HG02852 (cell line): ENCODE data around the gene NT5DC1.

ENCODE experiments used
- ATAC-seq: cut with Tn5 transposase; IDR thresholded peaks from one replicate; pipeline ENCODE4 v1.9.1; 2021; ENCODE audit warnings: mild to moderate bottlenecking, moderate library complexity; ENCODE audit not compliant: unreplicated experiment

NT5DC1 gene

DNA sequence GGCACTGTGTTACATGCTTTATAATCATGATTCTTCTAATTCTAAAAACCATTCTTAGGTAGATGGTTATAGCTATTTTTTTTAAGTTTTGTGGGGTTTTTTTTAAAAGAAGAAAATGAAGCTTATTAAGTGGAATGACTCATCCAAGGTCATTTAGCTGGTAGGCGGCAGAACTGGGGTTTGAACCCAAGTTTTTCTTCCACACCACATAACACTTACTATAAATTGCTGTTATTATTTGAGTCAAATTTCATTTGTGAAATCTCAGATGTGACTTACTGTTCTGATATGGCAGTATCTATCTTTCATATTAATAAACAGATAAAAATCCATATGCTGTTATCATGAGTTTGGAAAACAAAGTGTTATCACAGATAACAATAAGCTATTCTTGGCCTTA lies 35.7 kb downstream of the NT5DC1 start:
- ATAC-seq: no peak

- ATAC-seq: no peak
Observed at GRCh38 chr6:116136933-116137340, 36.3 kb downstream of the NT5DC1 start.

DNA sequence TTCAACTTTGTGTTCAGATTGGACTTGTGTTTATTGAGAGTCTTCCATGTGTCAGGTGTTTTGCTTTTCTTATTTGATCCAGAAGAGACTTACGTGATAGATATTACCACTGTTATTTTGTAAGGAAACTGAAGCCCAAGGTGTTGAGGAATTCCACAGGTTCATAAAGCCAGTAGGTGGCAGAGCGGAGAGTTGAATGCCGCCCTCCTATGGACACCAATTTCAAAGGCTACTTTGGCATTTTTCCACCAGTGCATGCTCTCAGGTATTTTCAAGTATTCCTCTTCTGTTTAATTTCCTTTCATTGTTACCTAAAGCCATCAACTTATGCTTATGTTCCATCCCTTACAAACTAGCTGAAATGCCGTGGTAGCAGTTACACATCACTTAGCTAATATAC lies 39.3 kb downstream of the NT5DC1 start:
- ATAC-seq: no peak

DNA sequence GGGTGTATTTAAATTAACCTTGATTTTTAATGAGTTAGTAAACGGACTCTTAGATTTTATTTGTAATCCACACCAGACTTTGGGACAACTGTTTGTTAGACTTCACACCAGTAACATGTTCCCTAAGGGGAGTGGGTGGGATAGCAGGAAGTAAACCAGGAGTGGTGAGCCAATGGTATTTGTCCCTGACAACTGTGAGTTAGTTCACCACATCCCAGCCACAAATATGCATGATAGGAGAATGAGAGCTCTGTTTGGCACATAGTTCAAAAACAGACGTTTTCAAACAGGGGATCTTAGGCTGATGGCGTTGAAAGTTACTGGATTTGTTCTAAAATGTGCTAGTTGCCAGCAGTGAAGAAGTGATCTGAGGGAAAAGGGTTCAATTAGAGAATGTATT lies 44.0 kb downstream of the NT5DC1 start:
- ATAC-seq: no peak

DNA sequence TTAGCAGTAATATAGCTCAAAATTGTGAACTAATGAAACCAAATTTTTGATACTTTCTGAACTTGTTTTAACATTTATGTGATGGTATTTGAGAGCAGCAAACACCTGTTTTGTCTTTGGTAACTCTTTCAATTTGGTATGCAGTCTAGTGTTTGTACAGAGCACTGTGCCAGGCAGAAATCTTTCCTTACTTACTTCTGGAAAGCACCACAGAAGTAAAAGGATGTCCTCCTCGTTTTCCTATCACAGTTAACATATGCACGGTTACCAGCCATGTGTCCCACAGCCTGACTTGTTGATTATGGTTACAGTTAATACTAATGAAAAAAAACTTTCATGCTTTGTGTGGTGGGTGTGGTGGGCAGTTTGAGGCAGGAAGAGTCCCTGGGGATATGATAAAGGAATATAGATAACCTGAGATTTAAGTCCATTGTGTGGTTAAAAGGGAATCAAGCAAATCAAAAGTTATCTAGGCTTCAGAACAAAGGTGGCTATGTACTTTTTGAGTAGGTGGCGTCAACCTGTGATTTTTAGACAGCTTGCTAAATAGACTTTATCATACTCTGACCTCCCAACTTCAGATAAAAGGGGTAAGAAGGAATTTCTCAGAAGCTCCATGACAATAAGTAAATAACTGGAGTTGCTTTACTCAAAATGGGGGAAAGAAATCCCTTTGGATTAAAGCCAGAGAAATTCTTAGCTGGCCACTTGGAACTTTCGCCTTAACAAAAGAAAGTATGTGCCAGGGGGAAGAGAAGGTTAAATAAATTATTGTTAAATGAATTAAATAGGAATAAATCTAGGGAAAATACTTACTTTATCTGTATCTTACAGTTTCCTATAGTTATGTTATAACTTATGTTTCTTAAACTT lies 45.4 kb downstream of the NT5DC1 start:
- no peak for ATAC-seq

DNA sequence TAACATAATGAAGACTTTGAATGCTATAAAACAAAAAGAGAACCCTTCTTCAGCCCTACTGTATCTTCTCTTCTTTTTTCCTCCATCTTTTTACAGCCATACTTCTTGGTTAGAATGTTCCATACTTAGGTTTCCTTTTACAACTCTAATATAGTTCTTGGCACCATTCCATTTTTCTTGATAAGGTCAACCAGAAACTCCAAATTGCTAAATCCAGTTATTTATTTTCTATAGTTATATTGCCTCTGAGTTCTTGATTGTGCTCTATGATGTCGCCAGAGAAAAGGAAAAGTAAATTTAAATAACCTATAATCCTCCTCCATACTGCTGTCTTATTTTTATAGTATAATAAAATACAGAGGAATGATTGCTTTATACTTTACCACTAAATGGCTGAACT lies 52.0 kb downstream of the NT5DC1 start:
- ATAC-seq: no peak

DNA sequence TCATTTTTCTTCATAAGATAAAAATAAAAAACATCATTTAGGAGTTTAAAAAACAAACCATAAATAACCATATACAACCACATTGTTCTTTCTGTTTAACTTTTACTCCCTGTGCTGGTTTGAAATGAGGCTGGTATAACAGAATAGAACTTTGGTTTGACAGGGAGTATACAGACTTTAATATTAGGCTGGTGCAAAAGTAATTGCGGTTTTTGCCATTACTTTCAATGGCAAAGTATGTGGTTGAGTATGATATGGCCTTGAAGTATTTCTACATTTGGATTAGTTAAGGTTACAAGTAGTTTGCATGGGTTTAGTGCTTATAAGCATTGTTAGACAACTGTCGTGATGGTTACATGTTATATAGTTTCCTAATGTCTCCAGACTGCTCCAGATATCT lies 54.2 kb downstream of the NT5DC1 start:
- ATAC-seq: no peak

GRCh38 chr6:116156405-116157326 lies 56.0 kb downstream of the NT5DC1 start:
- ATAC-seq: no peak

DNA sequence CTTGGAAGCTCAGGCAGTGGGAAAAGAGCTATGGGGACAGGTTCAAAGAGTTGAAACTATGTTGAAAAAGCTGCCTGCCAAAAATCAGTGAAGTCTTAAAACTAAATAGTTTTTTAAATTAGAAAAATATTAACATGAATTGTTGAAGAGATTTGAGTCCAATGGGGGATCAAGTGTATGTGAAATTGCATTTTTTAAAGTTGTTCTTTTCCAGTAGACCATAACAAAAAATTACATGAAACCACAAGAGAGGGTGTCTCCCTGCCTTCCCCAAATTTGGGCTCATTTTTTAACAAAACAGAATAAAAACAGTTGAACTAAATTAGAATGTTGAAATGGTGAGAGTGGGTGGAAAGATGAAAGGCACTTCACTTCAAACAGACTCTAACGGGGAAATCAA lies 56.7 kb downstream of the NT5DC1 start:
- no peak for ATAC-seq

DNA sequence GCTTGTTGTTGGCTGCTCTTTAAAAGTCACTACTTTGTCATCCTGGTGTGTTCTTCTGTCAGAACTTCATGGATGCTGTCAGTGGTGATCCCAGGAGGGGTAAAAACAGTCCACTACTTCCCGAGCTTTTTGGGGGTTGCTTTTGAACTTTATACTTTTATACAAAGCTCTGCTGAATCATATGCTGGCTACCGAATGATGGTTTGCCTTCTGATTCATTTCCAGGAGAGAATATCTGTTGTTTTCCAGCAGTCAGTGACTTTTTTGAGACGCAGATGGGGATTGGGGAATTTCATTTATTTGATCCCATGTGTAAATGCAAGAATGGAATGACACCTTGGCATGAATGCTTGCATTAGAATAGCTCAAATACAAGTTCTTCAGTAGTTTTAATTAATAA lies 58.0 kb downstream of the NT5DC1 start:
- ATAC-seq: no peak

GRCh38 chr6:116159782-116160524 lies 59.3 kb downstream of the NT5DC1 start:
- ATAC-seq: no peak

DNA sequence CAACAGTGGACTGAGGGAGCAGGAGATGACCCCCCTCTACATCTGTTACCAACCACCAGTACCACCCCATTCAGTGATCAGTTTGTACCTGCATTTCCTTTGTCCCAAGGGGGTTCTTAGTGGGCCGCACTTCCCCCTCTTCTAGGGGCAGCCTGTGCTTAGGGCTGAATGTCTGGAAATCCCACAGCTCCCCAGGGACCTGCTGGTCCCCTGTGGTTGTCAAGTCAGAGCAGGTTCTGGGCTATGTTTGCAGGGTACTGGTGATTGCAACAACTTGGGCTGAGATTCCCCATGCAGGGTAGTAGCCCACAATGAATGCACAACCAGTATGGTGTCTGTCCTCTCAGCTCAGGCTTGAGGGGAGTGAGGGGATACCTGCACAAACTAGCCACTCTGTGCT lies 64.9 kb downstream of the NT5DC1 start:
- ATAC-seq: no peak

DNA sequence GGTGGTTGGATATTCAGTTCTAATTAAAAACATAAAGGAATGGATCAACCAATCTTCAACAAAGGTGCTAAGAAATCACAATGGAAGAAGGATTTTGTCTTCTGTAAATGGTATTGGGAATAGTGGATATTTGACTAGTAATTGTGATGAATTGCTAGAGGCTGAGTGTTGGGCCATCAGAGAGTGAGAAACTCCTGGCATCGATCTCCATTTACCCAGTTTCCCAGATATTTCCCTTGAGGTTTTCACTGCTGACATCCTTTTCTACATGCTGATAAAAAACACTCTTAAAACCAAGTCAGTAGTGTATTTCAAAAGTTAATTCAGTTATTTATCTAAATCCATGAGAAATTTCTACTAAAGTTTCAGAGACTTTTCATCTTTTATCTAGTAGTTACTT lies 65.7 kb downstream of the NT5DC1 start:
- no peak for ATAC-seq

- no peak for ATAC-seq
Observed at GRCh38 chr6:116168148-116168547, 67.5 kb downstream of the NT5DC1 start.

DNA sequence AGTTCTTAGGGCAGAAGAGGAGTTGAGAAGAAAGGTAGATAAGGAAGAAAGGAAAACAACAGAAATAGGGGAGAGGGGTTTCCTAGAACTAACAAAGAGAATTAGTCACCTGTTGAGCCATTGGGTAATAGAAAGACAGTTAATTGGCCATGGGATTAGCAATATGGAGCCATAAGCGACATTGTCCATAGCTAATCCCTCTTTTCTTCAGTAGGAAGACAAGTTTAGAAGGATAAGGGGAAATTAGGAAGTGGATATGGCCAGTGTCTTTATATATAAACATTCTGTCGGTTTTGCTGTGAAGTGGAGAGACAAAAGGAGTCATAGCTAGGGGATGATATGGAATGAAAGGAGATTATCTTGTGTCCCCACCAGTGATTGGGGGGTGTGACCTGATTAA lies 69.2 kb downstream of the NT5DC1 start:
- ATAC-seq: no peak

DNA sequence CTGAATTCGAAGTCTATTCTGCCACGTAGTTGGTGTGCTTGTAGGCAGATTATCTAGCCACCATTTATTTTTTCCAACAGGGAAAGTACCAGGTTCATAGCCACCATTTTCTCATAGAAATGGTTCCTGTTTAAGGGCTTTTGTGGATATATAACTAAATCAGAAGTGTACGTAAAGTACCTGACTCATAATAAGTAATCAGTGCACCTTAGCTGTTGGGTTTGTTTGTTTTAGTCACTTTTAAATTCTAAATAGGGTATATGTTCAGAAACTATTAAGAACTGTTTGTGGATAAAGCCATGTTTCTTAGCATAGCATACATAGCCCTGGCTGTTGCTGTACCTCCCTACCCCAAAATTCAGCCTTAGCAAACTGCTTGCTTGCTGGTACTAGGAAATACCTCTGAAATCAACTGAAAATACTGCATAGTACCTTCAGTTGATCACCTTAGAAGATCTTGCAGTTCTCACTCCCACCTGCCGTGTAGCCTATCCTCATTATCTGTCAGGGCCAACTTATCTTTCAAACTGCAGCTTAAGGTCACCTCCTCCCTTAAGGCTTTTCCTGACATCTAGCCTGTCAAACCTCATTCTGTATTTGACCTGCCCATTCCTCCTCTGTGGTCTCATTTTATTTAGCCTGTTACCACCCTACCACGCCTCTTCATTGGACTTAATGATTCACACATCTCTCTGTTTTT lies 69.9 kb downstream of the NT5DC1 start:
- no peak for ATAC-seq

DNA sequence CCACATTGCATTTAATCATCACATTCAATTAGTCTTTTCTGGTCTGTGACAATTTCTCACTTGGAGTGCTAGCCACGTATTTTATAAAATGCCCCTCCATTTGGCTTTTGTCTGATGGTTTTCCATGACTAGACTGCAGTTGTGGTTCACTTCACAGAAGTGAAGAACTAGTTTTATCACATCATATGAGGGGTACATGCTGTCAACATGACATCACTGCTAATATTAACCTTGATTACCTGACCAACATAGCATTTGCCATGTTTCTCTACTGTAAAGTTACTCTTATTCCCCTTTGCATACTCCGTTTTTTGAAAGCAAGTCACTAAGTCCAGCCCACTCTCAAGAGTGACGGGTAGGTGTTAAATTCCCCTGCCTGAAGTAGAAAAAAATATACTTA lies 73.3 kb downstream of the NT5DC1 start:
- no peak for ATAC-seq

DNA sequence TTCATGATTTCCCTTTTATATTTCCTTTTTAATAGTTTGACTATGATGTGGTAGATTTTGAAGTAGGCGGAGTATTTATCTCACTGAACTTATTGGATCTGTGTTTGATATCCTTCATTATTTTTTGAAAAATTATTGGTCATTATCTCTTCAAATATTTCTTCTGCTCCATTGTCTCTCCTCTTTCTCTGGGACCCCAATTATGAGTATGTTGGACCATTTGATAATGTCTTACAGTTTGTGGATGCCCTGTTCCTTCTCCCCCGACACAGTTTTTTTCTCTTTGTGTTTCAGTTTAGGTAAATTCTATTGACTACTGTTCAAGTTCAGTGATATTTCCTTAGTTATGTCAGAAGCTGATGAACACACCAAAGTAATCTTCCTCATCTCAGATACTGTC lies 74.7 kb downstream of the NT5DC1 start:
- ATAC-seq: no peak

DNA sequence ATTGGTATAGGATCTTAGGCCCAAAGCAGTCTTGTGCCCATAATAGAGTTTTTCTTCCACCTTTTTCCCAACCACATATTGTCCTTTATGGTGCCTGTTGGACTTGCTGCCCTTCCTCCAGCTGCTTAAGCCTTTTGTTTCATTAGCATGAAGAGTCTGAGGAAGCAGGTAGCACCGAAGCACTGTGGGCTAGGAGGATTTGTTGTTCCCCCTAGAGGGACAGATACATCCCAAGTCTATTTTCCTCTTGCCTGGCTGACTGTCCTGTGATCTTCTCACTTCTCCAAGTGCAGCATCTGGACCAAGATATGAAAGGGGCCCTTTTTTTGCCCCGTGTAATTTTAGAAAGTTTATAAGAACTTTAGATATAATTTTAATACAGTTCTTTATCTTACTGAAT lies 75.9 kb downstream of the NT5DC1 start:
- no peak for ATAC-seq

- ATAC-seq: no peak
Observed at GRCh38 chr6:116180375-116180774, 79.7 kb downstream of the NT5DC1 start.

DNA sequence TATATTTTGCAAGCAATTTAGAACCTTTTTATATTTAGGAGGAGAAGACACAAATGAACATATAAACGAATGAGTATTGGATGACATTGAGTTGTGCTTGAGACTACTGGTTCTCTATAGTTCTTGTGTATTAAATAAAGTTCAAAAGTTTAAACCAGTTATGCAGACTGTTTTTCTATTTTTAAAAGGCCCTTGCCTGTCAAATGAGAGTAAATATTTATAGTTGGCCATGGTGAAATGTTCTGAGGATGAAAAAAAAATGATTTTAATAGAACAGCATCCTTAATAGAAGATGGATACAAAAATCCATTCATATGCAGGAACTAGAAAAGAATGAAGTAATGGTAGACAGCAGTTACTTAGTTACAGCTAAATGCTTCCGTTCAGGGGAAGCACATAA lies 88.8 kb downstream of the NT5DC1 start:
- ATAC-seq: no peak
